Ishikawa (cell line): Measurements from ENCODE around the gene WIPI1.

Experiments used
- CEBPB ChIP-seq: IDR thresholded peaks from 2 replicates; pipeline ENCODE4 v1.6.1; 2012
- CREB1 ChIP-seq: IDR thresholded peaks from 2 replicates; pipeline ENCODE4 v1.6.1; 2012; ENCODE audit warnings: low read depth
- EGR1 ChIP-seq: IDR thresholded peaks from 2 replicates; pipeline ENCODE4 v1.6.1; 2012
- EP300 ChIP-seq: IDR thresholded peaks from 2 replicates; pipeline ENCODE4 v1.6.1; 2012; ENCODE audit warnings: borderline replicate concordance
- FOXM1 ChIP-seq: IDR thresholded peaks from 2 replicates; pipeline ENCODE4 v1.6.1; 2012; ENCODE audit warnings: low read depth, borderline replicate concordance
- NFIC ChIP-seq: IDR thresholded peaks from 2 replicates; pipeline ENCODE4 v1.6.1; 2012
- RAD21 ChIP-seq: IDR thresholded peaks from 2 replicates; pipeline ENCODE4 v1.6.1; 2012; ENCODE audit warnings: low read depth
- TAF1 ChIP-seq: IDR thresholded peaks from 2 replicates; pipeline ENCODE4 v1.6.1; 2012; ENCODE audit warnings: low read depth, mild to moderate bottlenecking
- TCF12 ChIP-seq: IDR thresholded peaks from 2 replicates; pipeline ENCODE4 v1.6.1; 2012; ENCODE audit warnings: low read depth
- TEAD4 ChIP-seq: IDR thresholded peaks from 2 replicates; pipeline ENCODE4 v1.6.1; 2012
- YY1 ChIP-seq: IDR thresholded peaks from 2 replicates; pipeline ENCODE4 v1.6.1; 2012; ENCODE audit warnings: low read depth
- ZBTB7A ChIP-seq: IDR thresholded peaks from 2 replicates; pipeline ENCODE4 v1.6.1; 2012; ENCODE audit warnings: low read depth
- TF ChIP-seq, protein P1 (sequence below): IDR thresholded peaks from 2 replicates; pipeline ENCODE4 v1.6.1; 2012
- TF ChIP-seq, protein P2 (sequence below): IDR thresholded peaks from 2 replicates; pipeline ENCODE4 v1.6.1; 2012; ENCODE audit warnings: low read depth, mild to moderate bottlenecking
- TF ChIP-seq, protein P3 (sequence below): IDR thresholded peaks from 2 replicates; pipeline ENCODE4 v1.6.1; 2012

The WIPI1 gene

GRCh38 chr17:68457539-68458259, 403 bp upstream of the WIPI1 start:
- TF ChIP-seq RAD21 (no peak), FOXM1 (no peak), NFIC (no peak; the same call in 1 of the 2 replicates), CREB1 (peak; percentile 65; the same call in 1 of the 2 replicates), ZBTB7A (no peak), TEAD4 (peak; percentile 87), EGR1 (no peak), CEBPB (no peak), YY1 (no peak), TCF12 (peak; percentile 40; the same call in 1 of the 2 replicates), EP300 (0 out of 2 replicates have a peak, but pooled peaks have one; percentile 8), TAF1 (no peak)
- TF ChIP-seq, protein P1, sequence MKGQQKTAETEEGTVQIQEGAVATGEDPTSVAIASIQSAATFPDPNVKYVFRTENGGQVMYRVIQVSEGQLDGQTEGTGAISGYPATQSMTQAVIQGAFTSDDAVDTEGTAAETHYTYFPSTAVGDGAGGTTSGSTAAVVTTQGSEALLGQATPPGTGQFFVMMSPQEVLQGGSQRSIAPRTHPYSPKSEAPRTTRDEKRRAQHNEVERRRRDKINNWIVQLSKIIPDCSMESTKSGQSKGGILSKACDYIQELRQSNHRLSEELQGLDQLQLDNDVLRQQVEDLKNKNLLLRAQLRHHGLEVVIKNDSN = peak; percentile 87
- TF ChIP-seq, protein P2, sequence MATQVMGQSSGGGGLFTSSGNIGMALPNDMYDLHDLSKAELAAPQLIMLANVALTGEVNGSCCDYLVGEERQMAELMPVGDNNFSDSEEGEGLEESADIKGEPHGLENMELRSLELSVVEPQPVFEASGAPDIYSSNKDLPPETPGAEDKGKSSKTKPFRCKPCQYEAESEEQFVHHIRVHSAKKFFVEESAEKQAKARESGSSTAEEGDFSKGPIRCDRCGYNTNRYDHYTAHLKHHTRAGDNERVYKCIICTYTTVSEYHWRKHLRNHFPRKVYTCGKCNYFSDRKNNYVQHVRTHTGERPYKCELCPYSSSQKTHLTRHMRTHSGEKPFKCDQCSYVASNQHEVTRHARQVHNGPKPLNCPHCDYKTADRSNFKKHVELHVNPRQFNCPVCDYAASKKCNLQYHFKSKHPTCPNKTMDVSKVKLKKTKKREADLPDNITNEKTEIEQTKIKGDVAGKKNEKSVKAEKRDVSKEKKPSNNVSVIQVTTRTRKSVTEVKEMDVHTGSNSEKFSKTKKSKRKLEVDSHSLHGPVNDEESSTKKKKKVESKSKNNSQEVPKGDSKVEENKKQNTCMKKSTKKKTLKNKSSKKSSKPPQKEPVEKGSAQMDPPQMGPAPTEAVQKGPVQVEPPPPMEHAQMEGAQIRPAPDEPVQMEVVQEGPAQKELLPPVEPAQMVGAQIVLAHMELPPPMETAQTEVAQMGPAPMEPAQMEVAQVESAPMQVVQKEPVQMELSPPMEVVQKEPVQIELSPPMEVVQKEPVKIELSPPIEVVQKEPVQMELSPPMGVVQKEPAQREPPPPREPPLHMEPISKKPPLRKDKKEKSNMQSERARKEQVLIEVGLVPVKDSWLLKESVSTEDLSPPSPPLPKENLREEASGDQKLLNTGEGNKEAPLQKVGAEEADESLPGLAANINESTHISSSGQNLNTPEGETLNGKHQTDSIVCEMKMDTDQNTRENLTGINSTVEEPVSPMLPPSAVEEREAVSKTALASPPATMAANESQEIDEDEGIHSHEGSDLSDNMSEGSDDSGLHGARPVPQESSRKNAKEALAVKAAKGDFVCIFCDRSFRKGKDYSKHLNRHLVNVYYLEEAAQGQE = no peak
- TF ChIP-seq, protein P3, sequence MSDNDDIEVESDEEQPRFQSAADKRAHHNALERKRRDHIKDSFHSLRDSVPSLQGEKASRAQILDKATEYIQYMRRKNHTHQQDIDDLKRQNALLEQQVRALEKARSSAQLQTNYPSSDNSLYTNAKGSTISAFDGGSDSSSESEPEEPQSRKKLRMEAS = peak; percentile 99

- TF ChIP-seq TAF1 (no peak), TEAD4 (no peak), ZBTB7A (no peak), EGR1 (no peak), NFIC (no peak), RAD21 (no peak), EP300 (no peak), TCF12 (no peak), CEBPB (no peak), YY1 (no peak), CREB1 (no peak), FOXM1 (no peak)
- TF ChIP-seq, protein P1 = no peak
- TF ChIP-seq, protein P3 = no peak; the same call in 1 of the 2 replicates
- TF ChIP-seq, protein P2 = no peak
These were observed 743 bp downstream of the WIPI1 start for GRCh38 chr17:68456339-68457167.

DNA sequence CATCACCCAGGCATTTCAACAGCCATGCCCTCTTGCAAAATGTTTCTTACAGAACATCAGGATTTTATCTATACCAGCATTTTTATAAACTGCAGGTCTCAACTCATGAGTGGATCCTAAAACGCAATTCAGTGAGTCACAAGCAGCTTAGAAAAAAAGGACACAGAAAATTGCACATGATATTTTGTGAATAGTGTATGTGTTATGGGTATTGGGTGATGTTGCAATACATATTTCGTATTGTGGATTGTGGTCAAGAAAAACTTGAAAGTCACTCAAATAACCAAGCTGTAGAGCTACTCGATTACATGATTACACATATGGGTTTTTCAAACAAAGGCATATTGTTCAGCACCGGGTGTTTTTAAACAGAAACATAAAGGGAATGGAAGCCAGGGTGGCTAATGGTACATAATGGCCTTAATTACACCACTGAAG, 1.4 kb downstream of the WIPI1 start:
- TF ChIP-seq EGR1 (no peak), TEAD4 (no peak)
- TF ChIP-seq, protein P1 = no peak

DNA sequence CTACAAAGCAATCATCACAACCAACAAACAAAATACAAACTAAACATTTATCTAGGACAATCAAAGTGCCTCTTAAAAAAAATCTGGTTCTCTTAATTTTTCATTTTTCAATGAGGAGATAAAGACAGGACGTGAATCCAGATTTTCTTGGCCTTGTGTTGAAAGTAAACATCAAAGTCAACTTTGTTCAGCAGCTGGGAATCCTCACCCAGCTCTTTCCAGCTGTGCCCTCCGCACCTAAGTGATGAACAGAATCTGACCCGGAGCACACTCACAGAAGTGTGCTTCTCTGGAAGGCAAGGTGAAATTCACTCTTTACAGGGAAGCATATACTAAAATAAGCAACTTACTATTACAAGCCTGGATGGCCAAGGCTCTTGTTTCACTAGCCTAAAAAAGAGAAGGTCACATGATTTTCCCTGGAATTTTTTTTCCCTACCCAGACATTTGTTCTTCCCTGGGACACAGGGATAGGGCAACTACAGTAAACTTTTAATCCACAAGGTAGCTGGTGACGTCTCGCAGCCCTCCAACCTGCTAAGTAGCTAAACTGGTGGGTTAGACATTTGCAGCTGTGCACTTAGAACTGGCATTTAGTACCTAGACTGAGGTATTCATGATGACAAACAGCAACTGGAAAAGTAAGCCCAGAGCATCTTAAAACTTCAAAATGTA, 3.2 kb downstream of the WIPI1 start:
- TF ChIP-seq TAF1 (no peak), TEAD4 (no peak), FOXM1 (no peak), YY1 (no peak), CREB1 (no peak), RAD21 (no peak), TCF12 (no peak), CEBPB (no peak), EGR1 (no peak), ZBTB7A (no peak), EP300 (no peak), NFIC (no peak)
- TF ChIP-seq, protein P1 = no peak
- TF ChIP-seq, protein P2 = no peak
- TF ChIP-seq, protein P3 = no peak
